ENCODE data around the gene NETO1. TPM values are rescaled to one million over a fixed set of nuclear protein-coding genes. Genes with fewer than 3 reads are reported as not detected.

NETO1 gene
- total and polyA plus RNA-seq, 2 of the 13 experiments (the other 11 are each of a cell fraction or from before 2014, with no cell fraction given): not detected

DNA sequence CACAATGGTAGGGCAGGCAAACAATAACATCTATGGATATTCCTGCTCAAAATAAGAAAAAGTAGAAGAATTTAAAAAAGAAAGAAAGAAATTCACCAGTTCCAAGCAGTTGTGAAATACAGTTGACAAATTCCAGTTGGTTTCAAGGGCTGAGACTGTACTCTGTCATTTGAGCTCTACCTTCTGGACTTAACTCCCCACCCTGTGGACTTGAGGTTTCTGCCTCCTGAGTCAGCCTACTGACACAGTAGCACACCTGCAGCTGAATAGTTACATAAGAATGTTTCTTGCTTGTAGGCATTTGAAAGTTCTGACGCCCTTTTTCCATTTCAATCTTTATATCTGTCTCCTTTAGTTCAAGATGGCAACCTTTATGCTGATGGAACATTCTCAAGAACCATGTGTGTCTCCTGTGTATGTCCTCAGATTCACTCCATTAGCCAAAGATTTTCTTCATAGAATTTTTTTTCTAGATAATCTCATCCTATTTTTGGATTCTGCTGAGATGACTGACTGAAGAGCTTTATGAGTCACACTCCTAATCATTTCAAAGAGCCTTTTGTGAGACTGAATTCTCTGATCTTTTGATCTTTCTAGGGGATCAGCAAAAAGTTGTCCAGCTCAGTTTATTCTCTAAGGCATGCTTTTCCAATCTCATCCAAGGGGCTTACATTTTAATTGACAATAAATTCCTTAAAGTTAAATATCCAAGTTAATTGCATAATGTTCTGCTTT, 19.1 kb downstream of the NETO1 start:
- DNase-seq (ENCODE audit: low spot score) (no peak), ATAC-seq (no peak), FAIRE-seq (no peak)
- no peak overlapping the region for H3K27ac ChIP-seq (ENCODE audit: extremely low read length, insufficient read depth, low read length)
- no peaks in the 10 kb centered on the region for H3K36me3 ChIP-seq (replicated peaks in 1 of 2; ENCODE audit: control insufficient read depth in 1 of 2, insufficient read depth in 2 of 2, low read length in 2 of 2)
- POLR2A ChIA-PET: no interaction called here
- 0% methylated on average over 1 of the region's 1 CpG for WGBS (ENCODE audit: low lambda C conversion rate)
- intact Hi-C loops (cut with micrococcal nuclease; ENCODE audit: unreplicated experiment) (no loop called here), in situ Hi-C loops (cut with HindIII; ENCODE audit: extremely low pct_ligation_motif_present, low pct_unique_long_range_greater_than_20kb) (no loop called here)
- no peak overlapping the region for H3K9ac ChIP-seq (ENCODE audit: insufficient read depth, low read depth, low read length)
- CTCF ChIA-PET (ENCODE audit: low intra/inter-chr PET ratio, low total read pairs): no interaction called here
- H4K20me1 ChIP-seq (ENCODE audit: insufficient read depth, low read length): no peaks in the 10 kb centered on the region
- no peaks in the 10 kb centered on the region for H3K9me3 ChIP-seq (ENCODE audit: low read length)
- no peak overlapping the region for H3K4me2 ChIP-seq (ENCODE audit: low read depth, low read length)
- H3K79me2 ChIP-seq (ENCODE audit: insufficient read depth, low read length): no peaks in the 10 kb centered on the region
- no peak overlapping the region for H3K4me3 ChIP-seq (replicated peaks in 1 of 3; ENCODE audit: insufficient read depth in 1 of 3, low read depth in 2 of 3, low read length in 3 of 3)
- H3K4me1 ChIP-seq (ENCODE audit: insufficient read depth, low read length): no peaks in the 10 kb centered on the region
- H3K27me3 ChIP-seq (ENCODE audit: control insufficient read depth in 1 of 2, insufficient read depth in 2 of 2, low read length in 2 of 2): no peaks in the 10 kb centered on the region
- H2AFZ ChIP-seq (ENCODE audit: low read length): no peak overlapping the region
- no TSS peak for BruUV-seq (replicated peaks)
- TF ChIP-seq ETV5 (CRISPR knock-in tag; IDR thresholded peaks at IDR 0.05; ENCODE audit: borderline replicate concordance) (no peak), ZMYM4 (CRISPR knock-in tag; IDR thresholded peaks at IDR 0.05) (no peak), RFX5 (IDR thresholded peaks at IDR 0.05; ENCODE audit: low read depth, low read length) (no peak), ZNF362 (CRISPR knock-in tag; IDR thresholded peaks at IDR 0.05; ENCODE audit: borderline replicate concordance) (no peak), SMC3 (IDR thresholded peaks at IDR 0.05; ENCODE audit: low read length) (no peak), ZSCAN30 (CRISPR knock-in tag; IDR thresholded peaks at IDR 0.05) (no peak)
- TF ChIP-seq, protein P1, sequence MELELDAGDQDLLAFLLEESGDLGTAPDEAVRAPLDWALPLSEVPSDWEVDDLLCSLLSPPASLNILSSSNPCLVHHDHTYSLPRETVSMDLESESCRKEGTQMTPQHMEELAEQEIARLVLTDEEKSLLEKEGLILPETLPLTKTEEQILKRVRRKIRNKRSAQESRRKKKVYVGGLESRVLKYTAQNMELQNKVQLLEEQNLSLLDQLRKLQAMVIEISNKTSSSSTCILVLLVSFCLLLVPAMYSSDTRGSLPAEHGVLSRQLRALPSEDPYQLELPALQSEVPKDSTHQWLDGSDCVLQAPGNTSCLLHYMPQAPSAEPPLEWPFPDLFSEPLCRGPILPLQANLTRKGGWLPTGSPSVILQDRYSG (CRISPR knock-in tag; IDR thresholded peaks at IDR 0.05): no peak

Data from HepG2 (cell line).